ENCODE data around the gene FOXP1. TPM values are rescaled to one million over a fixed set of nuclear protein-coding genes. Genes with fewer than 3 reads are reported as not detected.

FOXP1 gene
- total and polyA plus RNA-seq, 4 donors: 4.9 to 35.4 (median 32.0) TPM

DNA sequence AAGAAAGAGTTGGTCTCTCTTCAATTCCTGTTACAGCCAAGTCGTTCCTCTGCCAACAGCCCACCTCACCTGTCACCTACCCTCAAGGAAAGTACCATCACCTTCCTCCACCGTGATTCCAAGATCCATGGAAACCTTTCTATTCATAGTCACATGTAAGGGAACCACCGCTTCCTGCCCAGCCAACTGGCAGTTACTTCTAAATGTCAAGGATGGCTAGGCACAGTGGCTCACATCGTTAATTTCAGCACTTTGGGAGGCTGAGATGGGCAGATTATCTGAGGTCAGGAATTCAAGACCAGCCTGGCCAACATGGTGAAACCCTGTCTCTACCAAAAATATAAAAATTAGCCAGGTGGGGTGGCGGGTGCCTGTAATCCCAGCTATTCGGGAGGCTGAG is 82.8 kb downstream of the FOXP1 start:
- no peak for DNase-seq (ENCODE audit: low spot score)
- TF ChIP-seq RAD21 (IDR thresholded peaks at IDR 0.05): no peak
- TF ChIP-seq, protein P1, sequence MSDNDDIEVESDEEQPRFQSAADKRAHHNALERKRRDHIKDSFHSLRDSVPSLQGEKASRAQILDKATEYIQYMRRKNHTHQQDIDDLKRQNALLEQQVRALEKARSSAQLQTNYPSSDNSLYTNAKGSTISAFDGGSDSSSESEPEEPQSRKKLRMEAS (IDR thresholded peaks at IDR 0.05): no peak
- no peak for TF ChIP-seq FOXA1 (IDR thresholded peaks at IDR 0.05)
- TF ChIP-seq HNF4G (IDR thresholded peaks at IDR 0.05): no peak
- TF ChIP-seq TAF1 (conservative IDR thresholded peaks at IDR 0.05): no peak
- TF ChIP-seq, protein P2, sequence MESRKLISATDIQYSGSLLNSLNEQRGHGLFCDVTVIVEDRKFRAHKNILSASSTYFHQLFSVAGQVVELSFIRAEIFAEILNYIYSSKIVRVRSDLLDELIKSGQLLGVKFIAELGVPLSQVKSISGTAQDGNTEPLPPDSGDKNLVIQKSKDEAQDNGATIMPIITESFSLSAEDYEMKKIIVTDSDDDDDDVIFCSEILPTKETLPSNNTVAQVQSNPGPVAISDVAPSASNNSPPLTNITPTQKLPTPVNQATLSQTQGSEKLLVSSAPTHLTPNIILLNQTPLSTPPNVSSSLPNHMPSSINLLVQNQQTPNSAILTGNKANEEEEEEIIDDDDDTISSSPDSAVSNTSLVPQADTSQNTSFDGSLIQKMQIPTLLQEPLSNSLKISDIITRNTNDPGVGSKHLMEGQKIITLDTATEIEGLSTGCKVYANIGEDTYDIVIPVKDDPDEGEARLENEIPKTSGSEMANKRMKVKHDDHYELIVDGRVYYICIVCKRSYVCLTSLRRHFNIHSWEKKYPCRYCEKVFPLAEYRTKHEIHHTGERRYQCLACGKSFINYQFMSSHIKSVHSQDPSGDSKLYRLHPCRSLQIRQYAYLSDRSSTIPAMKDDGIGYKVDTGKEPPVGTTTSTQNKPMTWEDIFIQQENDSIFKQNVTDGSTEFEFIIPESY (IDR thresholded peaks at IDR 0.05): no peak
- no peak for TF ChIP-seq GABPA (IDR thresholded peaks at IDR 0.05 in 1 of 2, conservative IDR thresholded peaks at IDR 0.05 in 1 of 2)
- TF ChIP-seq, protein P3, sequence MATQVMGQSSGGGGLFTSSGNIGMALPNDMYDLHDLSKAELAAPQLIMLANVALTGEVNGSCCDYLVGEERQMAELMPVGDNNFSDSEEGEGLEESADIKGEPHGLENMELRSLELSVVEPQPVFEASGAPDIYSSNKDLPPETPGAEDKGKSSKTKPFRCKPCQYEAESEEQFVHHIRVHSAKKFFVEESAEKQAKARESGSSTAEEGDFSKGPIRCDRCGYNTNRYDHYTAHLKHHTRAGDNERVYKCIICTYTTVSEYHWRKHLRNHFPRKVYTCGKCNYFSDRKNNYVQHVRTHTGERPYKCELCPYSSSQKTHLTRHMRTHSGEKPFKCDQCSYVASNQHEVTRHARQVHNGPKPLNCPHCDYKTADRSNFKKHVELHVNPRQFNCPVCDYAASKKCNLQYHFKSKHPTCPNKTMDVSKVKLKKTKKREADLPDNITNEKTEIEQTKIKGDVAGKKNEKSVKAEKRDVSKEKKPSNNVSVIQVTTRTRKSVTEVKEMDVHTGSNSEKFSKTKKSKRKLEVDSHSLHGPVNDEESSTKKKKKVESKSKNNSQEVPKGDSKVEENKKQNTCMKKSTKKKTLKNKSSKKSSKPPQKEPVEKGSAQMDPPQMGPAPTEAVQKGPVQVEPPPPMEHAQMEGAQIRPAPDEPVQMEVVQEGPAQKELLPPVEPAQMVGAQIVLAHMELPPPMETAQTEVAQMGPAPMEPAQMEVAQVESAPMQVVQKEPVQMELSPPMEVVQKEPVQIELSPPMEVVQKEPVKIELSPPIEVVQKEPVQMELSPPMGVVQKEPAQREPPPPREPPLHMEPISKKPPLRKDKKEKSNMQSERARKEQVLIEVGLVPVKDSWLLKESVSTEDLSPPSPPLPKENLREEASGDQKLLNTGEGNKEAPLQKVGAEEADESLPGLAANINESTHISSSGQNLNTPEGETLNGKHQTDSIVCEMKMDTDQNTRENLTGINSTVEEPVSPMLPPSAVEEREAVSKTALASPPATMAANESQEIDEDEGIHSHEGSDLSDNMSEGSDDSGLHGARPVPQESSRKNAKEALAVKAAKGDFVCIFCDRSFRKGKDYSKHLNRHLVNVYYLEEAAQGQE (IDR thresholded peaks at IDR 0.05): no peak
- TF ChIP-seq SP1 (IDR thresholded peaks at IDR 0.05): no peak
- TF ChIP-seq EGR1 (IDR thresholded peaks at IDR 0.05; ENCODE audit: low read depth in 2 of 2): no peak
- TF ChIP-seq YY1 (IDR thresholded peaks at IDR 0.05): no peak
- TF ChIP-seq HNF4A (conservative IDR thresholded peaks at IDR 0.05): no peak
- TF ChIP-seq JUND (IDR thresholded peaks at IDR 0.05): no peak
- no peak for TF ChIP-seq FOXA2 (IDR thresholded peaks at IDR 0.05)
- no peak for TF ChIP-seq NR2F2 (IDR thresholded peaks at IDR 0.05)
- TF ChIP-seq, protein P4, sequence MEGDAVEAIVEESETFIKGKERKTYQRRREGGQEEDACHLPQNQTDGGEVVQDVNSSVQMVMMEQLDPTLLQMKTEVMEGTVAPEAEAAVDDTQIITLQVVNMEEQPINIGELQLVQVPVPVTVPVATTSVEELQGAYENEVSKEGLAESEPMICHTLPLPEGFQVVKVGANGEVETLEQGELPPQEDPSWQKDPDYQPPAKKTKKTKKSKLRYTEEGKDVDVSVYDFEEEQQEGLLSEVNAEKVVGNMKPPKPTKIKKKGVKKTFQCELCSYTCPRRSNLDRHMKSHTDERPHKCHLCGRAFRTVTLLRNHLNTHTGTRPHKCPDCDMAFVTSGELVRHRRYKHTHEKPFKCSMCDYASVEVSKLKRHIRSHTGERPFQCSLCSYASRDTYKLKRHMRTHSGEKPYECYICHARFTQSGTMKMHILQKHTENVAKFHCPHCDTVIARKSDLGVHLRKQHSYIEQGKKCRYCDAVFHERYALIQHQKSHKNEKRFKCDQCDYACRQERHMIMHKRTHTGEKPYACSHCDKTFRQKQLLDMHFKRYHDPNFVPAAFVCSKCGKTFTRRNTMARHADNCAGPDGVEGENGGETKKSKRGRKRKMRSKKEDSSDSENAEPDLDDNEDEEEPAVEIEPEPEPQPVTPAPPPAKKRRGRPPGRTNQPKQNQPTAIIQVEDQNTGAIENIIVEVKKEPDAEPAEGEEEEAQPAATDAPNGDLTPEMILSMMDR (IDR thresholded peaks at IDR 0.05; ENCODE audit: low read depth, low read length, missing input control): no peak
- 95% methylated on average over 6 of the region's 6 CpGs for WGBS
- Histone ChIP-seq H3K9me3 (ENCODE audit: control insufficient read depth in 4 of 4, low read length in 3 of 4) (no peaks in the 10 kb centered on the region), H3K36me3 (ENCODE audit: control insufficient read depth in 4 of 4, insufficient read depth in 3 of 4, low read depth in 1 of 4, low read length in 3 of 4) (no peaks in the 10 kb centered on the region), H3K4me1 (ENCODE audit: control insufficient read depth in 4 of 4, insufficient read depth in 4 of 4, low read length in 3 of 4) (peaks cover 0 to 5% (median under 1%) of the 10 kb centered on the region in 4 donors), H3K4me3 (ENCODE audit: low read depth in 1 of 3, low read length in 3 of 3) (no peak overlapping the region), H3K27me3 (ENCODE audit: control insufficient read depth in 4 of 4, insufficient read depth in 4 of 4, low read length in 3 of 4) (no peaks in the 10 kb centered on the region), H3K9ac (ENCODE audit: low read depth in 1 of 2, low read length in 2 of 2) (no peak overlapping the region), H3K27ac (ENCODE audit: low read depth in 1 of 2, low read length in 2 of 2) (no peak overlapping the region)

DNA sequence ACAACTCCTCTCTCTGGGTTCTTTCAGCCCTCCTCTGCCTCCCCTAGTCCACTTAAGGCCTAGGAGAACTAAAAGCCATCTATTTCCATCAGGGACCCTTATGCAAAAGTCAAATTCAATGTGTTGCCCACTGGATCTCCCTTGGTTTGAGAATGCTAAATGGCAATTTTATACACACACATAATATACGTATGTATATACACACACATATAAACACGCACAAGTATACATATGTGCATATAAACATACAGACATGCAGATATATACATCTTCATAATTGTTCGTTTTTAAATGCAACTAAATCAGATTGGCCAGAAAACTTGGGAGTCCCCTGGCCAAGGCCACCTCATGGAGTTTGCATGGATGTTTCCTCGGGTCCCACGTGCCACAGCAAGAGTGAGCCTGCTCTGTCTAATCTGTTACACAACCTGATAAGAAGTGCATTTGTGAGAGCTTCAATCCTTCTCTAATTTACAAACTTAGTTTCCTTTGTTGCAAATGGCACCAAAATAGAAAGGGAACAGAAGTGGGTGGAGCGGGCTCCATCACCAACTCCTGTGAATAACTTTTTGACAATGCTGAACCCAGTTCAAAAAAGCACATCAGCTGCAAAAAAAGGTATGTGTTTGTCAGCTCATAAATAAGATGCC is 84.2 kb downstream of the FOXP1 start:
- WGBS: 97% methylated on average over 6 of the region's 6 CpGs
- H3K9ac ChIP-seq (ENCODE audit: low read depth in 1 of 2, low read length in 2 of 2): no peak overlapping the region
- DNase-seq (ENCODE audit: low spot score): no peak
- H3K9me3 ChIP-seq (ENCODE audit: control insufficient read depth in 4 of 4, low read length in 3 of 4): no peaks in the 10 kb centered on the region
- TF ChIP-seq NR2F2 (IDR thresholded peaks at IDR 0.05): no peak
- TF ChIP-seq, protein P2 (IDR thresholded peaks at IDR 0.05): no peak
- H3K36me3 ChIP-seq (ENCODE audit: control insufficient read depth in 4 of 4, insufficient read depth in 3 of 4, low read depth in 1 of 4, low read length in 3 of 4): no peaks in the 10 kb centered on the region
- H3K4me1 ChIP-seq (ENCODE audit: control insufficient read depth in 4 of 4, insufficient read depth in 4 of 4, low read length in 3 of 4): peaks cover 0 to 5% (median under 1%) of the 10 kb centered on the region in 4 donors
- no peaks in the 10 kb centered on the region for H3K27me3 ChIP-seq (ENCODE audit: control insufficient read depth in 4 of 4, insufficient read depth in 4 of 4, low read length in 3 of 4)
- H3K27ac ChIP-seq (ENCODE audit: low read depth in 1 of 2, low read length in 2 of 2): no peak overlapping the region
- H3K4me3 ChIP-seq (ENCODE audit: low read depth in 1 of 3, low read length in 3 of 3): no peak overlapping the region
